ENCODE results near the gene ADGB. TPM values are rescaled to one million over a fixed set of nuclear protein-coding genes. Genes with fewer than 3 reads are reported as not detected.

The ADGB gene
- total RNA-seq, 1 donor from 2014 or later = not detected

DNA sequence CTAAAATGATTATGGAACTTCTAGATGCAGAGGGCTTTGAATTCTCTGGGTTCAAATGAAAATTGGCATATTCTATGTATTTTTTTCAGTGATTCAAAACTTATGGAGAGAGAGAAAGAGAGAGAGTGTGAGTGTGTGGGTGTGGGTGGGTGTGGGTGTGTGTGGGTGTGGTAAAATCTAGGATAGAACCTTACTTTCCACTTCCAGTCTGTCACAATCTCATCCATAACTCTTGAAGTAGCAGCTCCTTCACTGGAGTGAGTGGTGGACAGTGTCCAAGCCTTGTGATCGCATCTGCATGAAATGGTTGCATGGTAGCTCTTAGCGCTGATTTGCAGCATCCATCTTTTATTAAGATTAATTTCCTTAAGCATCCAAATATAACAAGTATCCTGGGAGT is 37.7 kb downstream of the ADGB start:
- Histone ChIP-seq H4K20me1 (ENCODE audit: insufficient read depth, low read length) (no peaks in the 10 kb centered on the region), H3K79me2 (ENCODE audit: insufficient read depth, low read length) (no peaks in the 10 kb centered on the region), H3K4me2 (ENCODE audit: low read length) (no peak overlapping the region), H2AFZ (ENCODE audit: low read depth, low read length) (no peak overlapping the region), H3K4me1 (ENCODE audit: insufficient read depth, low read length) (no peaks in the 10 kb centered on the region), H3K4me3 (ENCODE audit: insufficient read depth, low read depth, low read length) (no peak overlapping the region), H3K36me3 (ENCODE audit: insufficient read depth, low read length) (no peaks in the 10 kb centered on the region), H3K9ac (ENCODE audit: low read length) (no peak overlapping the region), H3K9me3 (ENCODE audit: insufficient read depth, low read depth, low read length) (no peaks in the 10 kb centered on the region), H3K27me3 (ENCODE audit: insufficient read depth, low read length) (no peaks in the 10 kb centered on the region), H3K27ac (ENCODE audit: low read depth, low read length) (no peak overlapping the region)
- Mint-ChIP-seq H3K36me3 (ENCODE audit: low read depth, unreplicated experiment) (no peaks in the 10 kb centered on the region), H3K27me3 (ENCODE audit: low read depth, unreplicated experiment) (peaks cover 3% of the 10 kb centered on the region), H3K4me3 (ENCODE audit: unreplicated experiment) (no peak overlapping the region), H3K27ac (ENCODE audit: unreplicated experiment) (no peak overlapping the region), H3K9me3 (ENCODE audit: unreplicated experiment) (no peaks in the 10 kb centered on the region), H3K4me1 (ENCODE audit: low read depth, unreplicated experiment) (no peaks in the 10 kb centered on the region)
- TF ChIP-seq, protein P1, sequence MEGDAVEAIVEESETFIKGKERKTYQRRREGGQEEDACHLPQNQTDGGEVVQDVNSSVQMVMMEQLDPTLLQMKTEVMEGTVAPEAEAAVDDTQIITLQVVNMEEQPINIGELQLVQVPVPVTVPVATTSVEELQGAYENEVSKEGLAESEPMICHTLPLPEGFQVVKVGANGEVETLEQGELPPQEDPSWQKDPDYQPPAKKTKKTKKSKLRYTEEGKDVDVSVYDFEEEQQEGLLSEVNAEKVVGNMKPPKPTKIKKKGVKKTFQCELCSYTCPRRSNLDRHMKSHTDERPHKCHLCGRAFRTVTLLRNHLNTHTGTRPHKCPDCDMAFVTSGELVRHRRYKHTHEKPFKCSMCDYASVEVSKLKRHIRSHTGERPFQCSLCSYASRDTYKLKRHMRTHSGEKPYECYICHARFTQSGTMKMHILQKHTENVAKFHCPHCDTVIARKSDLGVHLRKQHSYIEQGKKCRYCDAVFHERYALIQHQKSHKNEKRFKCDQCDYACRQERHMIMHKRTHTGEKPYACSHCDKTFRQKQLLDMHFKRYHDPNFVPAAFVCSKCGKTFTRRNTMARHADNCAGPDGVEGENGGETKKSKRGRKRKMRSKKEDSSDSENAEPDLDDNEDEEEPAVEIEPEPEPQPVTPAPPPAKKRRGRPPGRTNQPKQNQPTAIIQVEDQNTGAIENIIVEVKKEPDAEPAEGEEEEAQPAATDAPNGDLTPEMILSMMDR (IDR thresholded peaks at IDR 0.05; ENCODE audit: insufficient read depth, low read depth, low read length) = no peak
- no peak for TF ChIP-seq EZH2 (IDR thresholded peaks at IDR 0.05; ENCODE audit: insufficient read depth, low read length)
- no peak for FAIRE-seq
- no peak for DNase-seq (ENCODE audit: low read depth)

DNA sequence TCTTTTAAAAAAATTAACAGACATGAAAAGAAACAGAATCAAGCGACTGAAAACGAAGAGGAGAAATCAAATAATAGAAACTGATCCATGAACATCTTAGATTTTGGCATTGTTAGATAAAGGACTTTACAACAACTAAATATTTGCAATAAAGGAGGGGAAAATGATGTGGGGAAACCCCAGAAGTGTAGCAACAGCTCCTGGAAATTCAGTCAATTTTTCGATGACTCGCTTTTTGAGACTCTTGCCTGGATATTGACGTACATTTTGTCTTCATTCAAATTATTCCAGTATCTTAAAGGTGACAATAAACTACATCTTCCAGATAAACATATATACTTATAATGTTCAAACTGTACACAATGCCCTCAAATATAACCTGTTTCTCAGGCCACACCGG is 44.1 kb downstream of the ADGB start:
- no peaks in the 10 kb centered on the region for H3K4me1 Mint-ChIP-seq (ENCODE audit: low read depth, unreplicated experiment)
- no peak overlapping the region for H3K27ac ChIP-seq (ENCODE audit: low read depth, low read length)
- FAIRE-seq = no peak

DNA sequence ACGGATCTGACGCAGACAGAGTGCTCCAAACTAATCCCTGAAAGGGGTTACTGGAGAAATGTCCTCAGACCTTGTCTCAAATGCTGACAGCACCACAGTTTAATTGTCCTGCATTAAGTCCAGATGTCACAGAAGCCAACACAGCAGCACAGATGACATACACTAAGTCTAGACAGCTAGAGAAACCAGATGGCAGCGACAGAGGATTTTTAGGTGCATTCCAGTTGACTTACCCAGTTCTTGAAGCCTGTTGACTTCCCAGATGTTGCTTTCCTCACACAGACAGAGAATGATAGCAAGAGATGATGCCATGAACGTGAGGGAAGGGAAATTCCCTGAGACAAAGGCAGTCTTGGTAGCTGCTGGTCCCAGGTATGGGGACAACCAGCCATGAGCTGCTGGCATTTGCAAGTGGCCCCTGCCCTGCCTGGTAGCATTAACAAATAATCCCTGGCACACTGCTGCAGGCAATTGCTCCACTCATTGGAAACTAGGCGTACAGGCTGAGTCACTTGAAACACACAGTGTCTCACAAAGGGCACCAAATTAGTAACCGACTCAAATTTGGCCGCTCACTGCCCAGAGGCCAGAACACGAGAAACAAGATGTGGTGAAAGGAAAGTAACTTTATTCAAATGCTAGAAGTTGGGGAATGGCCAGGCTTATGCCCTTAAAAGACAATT is 52.2 kb downstream of the ADGB start:
- no peak overlapping the region for H3K9ac ChIP-seq (ENCODE audit: low read length)
- H3K4me1 Mint-ChIP-seq (ENCODE audit: low read depth, unreplicated experiment) = no peaks in the 10 kb centered on the region
- H3K27me3 ChIP-seq (ENCODE audit: insufficient read depth, low read length) = no peaks in the 10 kb centered on the region
- no peaks in the 10 kb centered on the region for H3K9me3 Mint-ChIP-seq (ENCODE audit: unreplicated experiment)
- H3K4me1 ChIP-seq (ENCODE audit: insufficient read depth, low read length) = no peaks in the 10 kb centered on the region
- no peak overlapping the region for H3K4me3 ChIP-seq (ENCODE audit: insufficient read depth, low read depth, low read length)
- TF ChIP-seq EZH2 (IDR thresholded peaks at IDR 0.05; ENCODE audit: insufficient read depth, low read length) = no peak
- TF ChIP-seq, protein P1 (IDR thresholded peaks at IDR 0.05; ENCODE audit: insufficient read depth, low read depth, low read length) = no peak
- no peaks in the 10 kb centered on the region for H4K20me1 ChIP-seq (ENCODE audit: insufficient read depth, low read length)
- DNase-seq (ENCODE audit: low read depth) = no peak
- no peaks in the 10 kb centered on the region for H3K9me3 ChIP-seq (ENCODE audit: insufficient read depth, low read depth, low read length)
- H3K36me3 Mint-ChIP-seq (ENCODE audit: low read depth, unreplicated experiment) = no peaks in the 10 kb centered on the region
- H3K27ac ChIP-seq (ENCODE audit: low read depth, low read length) = no peak overlapping the region
- H3K4me3 Mint-ChIP-seq (ENCODE audit: unreplicated experiment) = no peak overlapping the region
- no peak for FAIRE-seq
- H3K27me3 Mint-ChIP-seq (ENCODE audit: low read depth, unreplicated experiment) = no peaks in the 10 kb centered on the region
- H3K27ac Mint-ChIP-seq (ENCODE audit: unreplicated experiment) = no peak overlapping the region
- no peaks in the 10 kb centered on the region for H3K36me3 ChIP-seq (ENCODE audit: insufficient read depth, low read length)
- H2AFZ ChIP-seq (ENCODE audit: low read depth, low read length) = no peak overlapping the region
- no peak overlapping the region for H3K4me2 ChIP-seq (ENCODE audit: low read length)
- H3K79me2 ChIP-seq (ENCODE audit: insufficient read depth, low read length) = no peaks in the 10 kb centered on the region

More for the DNA sequence above, 44.1 kb downstream of the ADGB start:
- no peak for DNase-seq (ENCODE audit: low read depth)
- H3K4me3 ChIP-seq (ENCODE audit: insufficient read depth, low read depth, low read length) = no peak overlapping the region
- H3K27me3 ChIP-seq (ENCODE audit: insufficient read depth, low read length) = no peaks in the 10 kb centered on the region
- no peaks in the 10 kb centered on the region for H3K9me3 ChIP-seq (ENCODE audit: insufficient read depth, low read depth, low read length)
- H3K4me1 ChIP-seq (ENCODE audit: insufficient read depth, low read length) = no peaks in the 10 kb centered on the region
- Mint-ChIP-seq H3K27ac (ENCODE audit: unreplicated experiment) (no peak overlapping the region), H3K9me3 (ENCODE audit: unreplicated experiment) (no peaks in the 10 kb centered on the region), H3K27me3 (ENCODE audit: low read depth, unreplicated experiment) (peaks cover 3% of the 10 kb centered on the region), H3K36me3 (ENCODE audit: low read depth, unreplicated experiment) (no peaks in the 10 kb centered on the region), H3K4me3 (ENCODE audit: unreplicated experiment) (no peak overlapping the region)
- H3K4me2 ChIP-seq (ENCODE audit: low read length) = no peak overlapping the region
- TF ChIP-seq, protein P1 (IDR thresholded peaks at IDR 0.05; ENCODE audit: insufficient read depth, low read depth, low read length) = no peak
- no peak for TF ChIP-seq EZH2 (IDR thresholded peaks at IDR 0.05; ENCODE audit: insufficient read depth, low read length)
- no peak overlapping the region for H3K9ac ChIP-seq (ENCODE audit: low read length)
- H2AFZ ChIP-seq (ENCODE audit: low read depth, low read length) = no peak overlapping the region
- H3K36me3 ChIP-seq (ENCODE audit: insufficient read depth, low read length) = no peaks in the 10 kb centered on the region
- H3K79me2 ChIP-seq (ENCODE audit: insufficient read depth, low read length) = no peaks in the 10 kb centered on the region
- H4K20me1 ChIP-seq (ENCODE audit: insufficient read depth, low read length) = no peaks in the 10 kb centered on the region
